ENCODE data around the gene VCY.
"Not testable (repeated sequence)": the region's sequence is repeated elsewhere in the genome, so short reads cannot be mapped to it uniquely, and the experiment has no call there.

- not testable (repeated sequence) for TF ChIP-seq CTCF (IDR thresholded peaks at IDR 0.05; ENCODE audit: insufficient read depth, low read length); SPI1 (IDR thresholded peaks at IDR 0.05; ENCODE audit: borderline replicate concordance, low read depth)
These were observed at the start of gene VCY for GRCh38 chrY:13986373-13986772.
